Hepatocyte (in vitro differentiated cells): ENCODE results near the gene CENPP. TPM values are rescaled to one million over a fixed set of nuclear protein-coding genes. Genes with fewer than 3 reads are reported as not detected.

Source experiments
- DNase-seq: peaks from one replicate; pipeline ENCODE4 v3.0.0-alpha.2; 2016; ENCODE audit warnings: low spot score
- H2AFZ ChIP-seq: fragments of 200-600 bp; sonication (generic); 2 replicates; pipeline ENCODE4 v1.6.0; 2016; ENCODE audit warnings: antibody characterized with exemption, mild to moderate bottlenecking
- H3K27ac ChIP-seq: fragments of 200-600 bp; sonication (generic); 2 replicates; pipeline ENCODE4 v1.5.1; 2016; ENCODE audit warnings: mild to moderate bottlenecking
- H3K27me3 ChIP-seq: fragments of 200-600 bp; sonication (generic); 2 replicates; pipeline ENCODE4 v1.6.1; 2016
- H3K36me3 ChIP-seq: fragments of 200-600 bp; sonication (generic); replicated peaks from 2 replicates; pipeline ENCODE4 v1.5.1; 2016; ENCODE audit warnings: low read depth; ENCODE audit not compliant: insufficient read depth
- H3K4me1 ChIP-seq: fragments of 200-600 bp; sonication (generic); 2 replicates; pipeline ENCODE4 v1.5.1; 2016; ENCODE audit warnings: mild to moderate bottlenecking, moderate library complexity; ENCODE audit not compliant: insufficient read depth
- H3K4me2 ChIP-seq: fragments of 200-600 bp; sonication (generic); 2 replicates; pipeline ENCODE4 v1.6.0; 2016
- H3K4me3 ChIP-seq: fragments of 200-600 bp; sonication (generic); 2 replicates; pipeline ENCODE4 v1.5.1; 2016; ENCODE audit warnings: mild to moderate bottlenecking
- H3K79me2 ChIP-seq: fragments of 200-600 bp; sonication (generic); 2 replicates; pipeline ENCODE4 v1.6.0; 2017; ENCODE audit warnings: mild to moderate bottlenecking
- H3K9me2 ChIP-seq: fragments of 200-600 bp; sonication (generic); replicated peaks from 2 replicates; pipeline ENCODE4 v1.6.0; 2017; ENCODE audit warnings: mild to moderate bottlenecking; ENCODE audit not compliant: insufficient read depth
- H3K9me3 ChIP-seq: fragments of 200-600 bp; sonication (generic); 2 replicates; pipeline ENCODE4 v1.5.1; 2016; ENCODE audit warnings: low read depth, mild to moderate bottlenecking
- H4K20me1 ChIP-seq: fragments of 200-600 bp; sonication (generic); 2 replicates; pipeline ENCODE4 v1.6.0; 2016; ENCODE audit warnings: mild to moderate bottlenecking; ENCODE audit not compliant: insufficient read depth, poor library complexity, severe bottlenecking
- EZH2 ChIP-seq: fragments of 200-600 bp; sonication (generic); IDR thresholded peaks from 2 replicates; pipeline ENCODE4 v1.6.1; 2016; ENCODE audit warnings: antibody characterized with exemption, mild to moderate bottlenecking, borderline replicate concordance
- EZH2phosphoT487 ChIP-seq: fragments of 200-600 bp; sonication (generic); IDR thresholded peaks from one replicate; pipeline ENCODE4 v1.6.1; 2018; ENCODE audit warnings: antibody characterized with exemption, mild to moderate bottlenecking, low read depth, moderate library complexity; ENCODE audit not compliant: unreplicated experiment, severe bottlenecking
- WGBS: methylation state at CpG from one replicate; pipeline ENCODE4 v1.1.6; 2016; ENCODE audit warnings: low lambda C conversion rate; ENCODE audit errors: missing lambda C conversion rate; 5-methylcytosine and 5-hydroxymethylcytosine counted together
- polyA plus RNA-seq: library from polyadenylated mRNA; unstranded; fragments of >200 nt; fragmentation: Nextera tagmentation; extraction: Ambion mirVana; gene quantifications from 2 replicates; pipeline ENCODE4 v1.2.1, GENCODE V29; 2016
- total RNA-seq: library from RNA; depleted of rRNA; stranded (reverse); fragments of >200 nt; gene quantifications from 2 replicates; pipeline ENCODE4 v1.2.3, GENCODE V29; 2014
- TF ChIP-seq, protein P1 (sequence below): fragments of 200-600 bp; sonication (generic); IDR thresholded peaks from 2 replicates; pipeline ENCODE4 v1.5.1; 2016; ENCODE audit warnings: antibody characterized with exemption, mild to moderate bottlenecking; ENCODE audit not compliant: poor library complexity

The CENPP gene
- total and polyA plus RNA-seq, 2 experiments from 2014 or later: 5.1 to 5.9 TPM

GRCh38 chr9:92602413-92602812, 276.7 kb downstream of the CENPP start:
- Histone ChIP-seq H2AFZ (no peak overlapping the region), H3K4me1 (peaks cover 13% of the 10 kb centered on the region), H4K20me1 (no peaks in the 10 kb centered on the region), H3K4me3 (no peak overlapping the region), H3K27me3 (no peaks in the 10 kb centered on the region), H3K9me3 (no peaks in the 10 kb centered on the region), H3K9me2 (no peaks in the 10 kb centered on the region), H3K4me2 (no peak overlapping the region), H3K79me2 (no peaks in the 10 kb centered on the region), H3K36me3 (peaks cover 3% of the 10 kb centered on the region), H3K27ac (no peak overlapping the region)
- TF ChIP-seq EZH2phosphoT487: no peak
- no peak for TF ChIP-seq EZH2
- TF ChIP-seq, protein P1, sequence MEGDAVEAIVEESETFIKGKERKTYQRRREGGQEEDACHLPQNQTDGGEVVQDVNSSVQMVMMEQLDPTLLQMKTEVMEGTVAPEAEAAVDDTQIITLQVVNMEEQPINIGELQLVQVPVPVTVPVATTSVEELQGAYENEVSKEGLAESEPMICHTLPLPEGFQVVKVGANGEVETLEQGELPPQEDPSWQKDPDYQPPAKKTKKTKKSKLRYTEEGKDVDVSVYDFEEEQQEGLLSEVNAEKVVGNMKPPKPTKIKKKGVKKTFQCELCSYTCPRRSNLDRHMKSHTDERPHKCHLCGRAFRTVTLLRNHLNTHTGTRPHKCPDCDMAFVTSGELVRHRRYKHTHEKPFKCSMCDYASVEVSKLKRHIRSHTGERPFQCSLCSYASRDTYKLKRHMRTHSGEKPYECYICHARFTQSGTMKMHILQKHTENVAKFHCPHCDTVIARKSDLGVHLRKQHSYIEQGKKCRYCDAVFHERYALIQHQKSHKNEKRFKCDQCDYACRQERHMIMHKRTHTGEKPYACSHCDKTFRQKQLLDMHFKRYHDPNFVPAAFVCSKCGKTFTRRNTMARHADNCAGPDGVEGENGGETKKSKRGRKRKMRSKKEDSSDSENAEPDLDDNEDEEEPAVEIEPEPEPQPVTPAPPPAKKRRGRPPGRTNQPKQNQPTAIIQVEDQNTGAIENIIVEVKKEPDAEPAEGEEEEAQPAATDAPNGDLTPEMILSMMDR: no peak
- no peak for DNase-seq
- WGBS: 98% methylated on average over 10 of the region's 10 CpGs

DNA sequence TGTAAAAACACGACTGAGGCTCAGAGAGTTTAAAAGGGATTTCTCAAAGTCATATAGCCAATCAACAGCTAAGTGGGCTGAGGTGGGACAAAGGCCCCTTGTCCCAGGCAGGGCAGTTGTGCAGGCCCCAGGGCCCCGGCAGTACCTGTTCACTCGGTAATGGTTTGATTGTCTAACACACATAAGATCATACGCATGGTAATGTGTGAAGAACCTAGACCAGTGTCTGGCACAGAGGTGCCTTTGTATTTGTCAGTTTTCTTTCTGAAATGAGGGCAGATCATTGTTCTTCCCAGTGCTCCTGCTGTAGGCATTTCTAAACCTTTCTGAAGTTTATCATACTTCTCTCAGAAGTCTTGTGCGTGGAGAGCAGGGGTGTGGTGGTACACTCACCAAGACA, 277.3 kb downstream of the CENPP start:
- no peaks in the 10 kb centered on the region for H4K20me1 ChIP-seq
- 92% methylated on average over 5 of the region's 5 CpGs for WGBS
- H3K36me3 ChIP-seq: peaks cover 3% of the 10 kb centered on the region
- no peak for DNase-seq
- no peaks in the 10 kb centered on the region for H3K27me3 ChIP-seq
- no peak overlapping the region for H2AFZ ChIP-seq
- peaks cover 15% of the 10 kb centered on the region for H3K4me1 ChIP-seq
- H3K9me2 ChIP-seq: no peaks in the 10 kb centered on the region
- no peak overlapping the region for H3K27ac ChIP-seq
- TF ChIP-seq EZH2 (no peak), EZH2phosphoT487 (no peak)
- TF ChIP-seq, protein P1: no peak
- no peak overlapping the region for H3K4me2 ChIP-seq
- H3K9me3 ChIP-seq: no peaks in the 10 kb centered on the region
- H3K4me3 ChIP-seq: no peak overlapping the region
- H3K79me2 ChIP-seq: no peaks in the 10 kb centered on the region

GRCh38 chr9:92603990-92604389, 278.2 kb downstream of the CENPP start:
- TF ChIP-seq EZH2phosphoT487 (no peak), EZH2 (no peak)
- TF ChIP-seq, protein P1: no peak
- H3K4me2 ChIP-seq: no peak overlapping the region
- H2AFZ ChIP-seq: no peak overlapping the region
- H3K4me3 ChIP-seq: no peak overlapping the region
- no peaks in the 10 kb centered on the region for H3K9me2 ChIP-seq
- peaks cover 16% of the 10 kb centered on the region for H3K4me1 ChIP-seq
- H4K20me1 ChIP-seq: no peaks in the 10 kb centered on the region
- no peaks in the 10 kb centered on the region for H3K9me3 ChIP-seq
- no peak for DNase-seq
- H3K27ac ChIP-seq: no peak overlapping the region
- peaks cover 3% of the 10 kb centered on the region for H3K36me3 ChIP-seq
- H3K27me3 ChIP-seq: no peaks in the 10 kb centered on the region
- H3K79me2 ChIP-seq: no peaks in the 10 kb centered on the region
- 96% methylated on average over 5 of the region's 5 CpGs for WGBS

- Histone ChIP-seq H3K9me2 (no peaks in the 10 kb centered on the region), H3K4me1 (peaks cover 12% of the 10 kb centered on the region), H3K4me2 (no peak overlapping the region), H3K4me3 (no peak overlapping the region), H3K27me3 (no peaks in the 10 kb centered on the region), H3K27ac (no peak overlapping the region), H4K20me1 (no peaks in the 10 kb centered on the region), H3K36me3 (peaks cover 3% of the 10 kb centered on the region), H3K9me3 (no peaks in the 10 kb centered on the region), H2AFZ (no peak overlapping the region), H3K79me2 (no peaks in the 10 kb centered on the region)
- no peak for DNase-seq
- TF ChIP-seq, protein P1: no peak
- TF ChIP-seq EZH2: no peak
- no peak for TF ChIP-seq EZH2phosphoT487
- 97% methylated on average over 5 of the region's 5 CpGs for WGBS
These were observed 279.5 kb downstream of the CENPP start for GRCh38 chr9:92605224-92605623.
